GM21723 (cell line): ENCODE results near the gene PSAPL1.
"Not testable (repeated sequence)": the region's sequence is repeated elsewhere in the genome, so short reads cannot be mapped to it uniquely, and the experiment has no call there.

Experiments used
- ATAC-seq: cut with Tn5 transposase; IDR thresholded peaks from one replicate; pipeline ENCODE4 v1.9.1; 2021; ENCODE audit warnings: mild to moderate bottlenecking, moderate library complexity; ENCODE audit not compliant: unreplicated experiment

PSAPL1 gene

DNA sequence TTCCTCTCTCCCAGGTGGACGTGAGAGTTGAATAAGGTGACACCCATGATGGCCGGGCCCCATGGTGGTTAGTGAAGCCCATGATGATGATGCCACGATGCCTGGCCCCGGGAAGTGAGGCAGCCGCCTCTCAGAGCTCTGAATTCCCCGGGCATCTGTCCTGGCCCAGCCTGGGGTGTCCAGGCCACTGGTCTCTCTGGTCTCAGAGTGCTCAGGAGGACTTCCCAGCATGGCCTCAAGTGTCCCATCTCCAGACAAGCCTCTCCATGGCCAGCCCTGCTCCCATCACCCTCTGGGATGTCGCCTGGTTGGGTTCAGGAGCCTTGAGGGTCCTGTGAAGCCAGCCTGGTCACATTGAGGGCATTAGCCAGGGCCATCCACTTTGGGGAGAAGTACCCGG, 24.7 kb upstream of the PSAPL1 start:
- no peak for ATAC-seq

- ATAC-seq: no peak
Measured at GRCh38 chr4:7458477-7458876, 23.7 kb upstream of the PSAPL1 start.

GRCh38 chr4:7458066-7458425, 23.3 kb upstream of the PSAPL1 start:
- no peak for ATAC-seq

DNA sequence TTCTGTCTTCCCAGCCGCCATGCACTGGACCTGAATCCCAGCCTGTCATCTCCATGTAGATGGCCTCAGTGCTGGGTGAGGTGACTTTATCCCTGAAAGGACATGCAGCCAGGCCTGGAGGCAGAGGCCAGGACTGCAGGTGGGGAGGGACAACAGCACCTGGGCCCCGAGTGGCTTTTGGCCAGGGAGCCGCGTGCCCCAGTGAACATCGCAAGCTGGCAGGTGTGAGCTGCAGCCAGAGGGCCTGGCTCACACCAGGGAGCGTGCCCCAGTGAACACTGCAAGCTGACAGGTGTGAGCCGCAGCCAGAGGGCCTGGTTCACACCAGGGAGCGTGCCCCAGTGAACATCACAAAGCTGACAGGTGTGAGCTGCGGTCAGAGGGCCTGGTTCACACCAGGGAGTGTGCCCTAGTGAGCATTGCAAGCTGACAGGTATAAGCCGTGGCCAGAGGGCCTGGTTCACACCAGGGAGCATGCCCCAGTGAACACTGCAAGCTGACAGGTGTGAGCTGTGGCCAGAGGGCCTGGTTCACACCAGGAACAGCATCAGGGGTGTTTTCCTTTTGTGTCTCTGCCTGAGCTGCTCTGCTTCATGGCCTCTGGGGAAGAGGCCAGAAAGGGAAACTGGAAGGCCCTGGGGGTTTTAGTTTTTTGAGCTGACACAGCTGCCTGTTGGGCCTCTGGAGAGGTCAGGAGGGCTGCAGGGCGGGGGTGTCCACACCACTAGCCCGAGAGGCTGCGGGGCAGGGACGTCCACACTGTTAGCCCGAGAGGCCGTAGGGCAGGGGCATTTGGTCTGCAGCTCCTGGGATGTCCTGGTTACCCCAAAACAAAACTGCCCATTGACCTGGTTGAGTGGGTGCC, 22.7 kb upstream of the PSAPL1 start:
- ATAC-seq: no peak

GRCh38 chr4:7452802-7453201, 18.1 kb upstream of the PSAPL1 start:
- not testable (repeated sequence) for ATAC-seq

DNA sequence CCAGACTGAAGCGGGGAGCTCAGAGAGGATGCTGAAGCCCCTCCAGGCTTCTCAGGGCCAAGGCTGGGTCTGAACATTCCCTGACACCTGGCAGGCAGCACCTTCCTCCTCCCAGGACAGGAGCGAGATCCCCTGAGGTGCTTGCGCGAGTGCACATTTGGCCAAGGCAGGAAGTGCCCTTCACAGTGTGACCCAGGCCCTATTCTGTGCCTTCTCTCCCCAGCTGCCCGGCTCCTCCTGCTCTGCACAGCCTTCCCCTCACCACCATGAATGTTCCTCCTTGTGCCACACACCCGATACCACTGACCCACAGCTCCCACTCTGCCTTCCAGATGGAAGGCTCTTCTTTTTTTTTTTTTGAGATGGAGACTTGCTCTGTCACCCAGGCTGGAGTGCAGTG, 17.1 kb upstream of the PSAPL1 start:
- ATAC-seq: no peak

DNA sequence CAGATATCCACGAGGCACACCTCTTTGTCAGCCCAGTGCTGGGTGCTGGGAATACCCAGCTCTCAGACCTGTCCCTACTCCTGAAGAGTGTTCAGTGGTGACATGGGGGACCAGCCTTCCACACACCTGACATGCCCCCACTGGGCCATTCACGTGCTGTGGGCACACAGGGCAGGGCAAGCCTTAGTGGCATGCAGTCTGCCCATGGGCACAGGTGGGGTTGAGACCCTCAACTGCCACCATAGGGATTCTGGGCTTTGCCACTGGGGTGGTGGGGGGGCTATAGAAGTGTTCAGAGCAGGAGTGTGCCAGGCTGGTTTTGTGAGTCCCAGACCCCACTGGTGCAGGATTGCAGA, 16.7 kb upstream of the PSAPL1 start:
- ATAC-seq: no peak

GRCh38 chr4:7450775-7451433, 16.2 kb upstream of the PSAPL1 start:
- no peak for ATAC-seq

GRCh38 chr4:7448036-7448435, 13.3 kb upstream of the PSAPL1 start:
- no peak for ATAC-seq

GRCh38 chr4:7447236-7447635, 12.5 kb upstream of the PSAPL1 start:
- ATAC-seq: no peak

- no peak for ATAC-seq
Measured at GRCh38 chr4:7444731-7445130, 10.0 kb upstream of the PSAPL1 start.

- ATAC-seq: no peak
Measured at GRCh38 chr4:7444314-7444713, 9.6 kb upstream of the PSAPL1 start.

DNA sequence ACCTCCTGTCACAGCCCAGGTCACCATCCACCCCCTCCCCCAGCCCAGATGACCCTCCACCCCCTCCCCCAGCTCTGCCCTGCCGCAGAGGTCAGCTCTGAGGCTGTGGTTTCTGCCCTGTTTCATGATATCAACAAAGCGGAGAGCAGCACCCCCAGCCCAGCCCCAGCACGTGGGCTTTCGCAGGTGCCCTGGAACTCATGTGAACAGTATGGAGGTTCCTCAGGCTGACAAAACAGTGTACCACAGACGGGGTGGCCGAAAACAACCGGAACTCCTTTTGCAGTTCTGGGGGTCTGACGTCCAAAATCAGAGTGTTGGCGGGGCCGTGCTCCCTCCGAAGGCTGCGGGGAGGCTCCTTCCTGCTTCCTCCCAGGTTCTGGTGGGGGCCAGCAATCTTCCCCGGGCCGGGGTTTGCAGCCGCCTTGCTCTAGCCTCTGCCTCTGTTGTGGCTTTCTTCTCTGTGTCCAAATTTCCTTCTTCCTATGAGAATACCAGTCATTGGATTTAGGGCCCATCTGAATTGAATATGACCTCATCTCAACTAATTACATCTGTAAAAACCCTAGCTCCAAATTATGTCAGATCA, 7.9 kb upstream of the PSAPL1 start:
- no peak for ATAC-seq

- no peak for ATAC-seq
Measured at GRCh38 chr4:7441201-7441600, 6.5 kb upstream of the PSAPL1 start.

- ATAC-seq: no peak
Measured at GRCh38 chr4:7439699-7440098, 5.0 kb upstream of the PSAPL1 start.

- ATAC-seq: no peak
Measured at GRCh38 chr4:7436256-7436655, 1.5 kb upstream of the PSAPL1 start.

- ATAC-seq: no peak
Measured at GRCh38 chr4:7435471-7436061, 836 bp upstream of the PSAPL1 start.

- no peak for ATAC-seq
Measured at GRCh38 chr4:7434141-7434765, 477 bp downstream of the PSAPL1 start.

DNA sequence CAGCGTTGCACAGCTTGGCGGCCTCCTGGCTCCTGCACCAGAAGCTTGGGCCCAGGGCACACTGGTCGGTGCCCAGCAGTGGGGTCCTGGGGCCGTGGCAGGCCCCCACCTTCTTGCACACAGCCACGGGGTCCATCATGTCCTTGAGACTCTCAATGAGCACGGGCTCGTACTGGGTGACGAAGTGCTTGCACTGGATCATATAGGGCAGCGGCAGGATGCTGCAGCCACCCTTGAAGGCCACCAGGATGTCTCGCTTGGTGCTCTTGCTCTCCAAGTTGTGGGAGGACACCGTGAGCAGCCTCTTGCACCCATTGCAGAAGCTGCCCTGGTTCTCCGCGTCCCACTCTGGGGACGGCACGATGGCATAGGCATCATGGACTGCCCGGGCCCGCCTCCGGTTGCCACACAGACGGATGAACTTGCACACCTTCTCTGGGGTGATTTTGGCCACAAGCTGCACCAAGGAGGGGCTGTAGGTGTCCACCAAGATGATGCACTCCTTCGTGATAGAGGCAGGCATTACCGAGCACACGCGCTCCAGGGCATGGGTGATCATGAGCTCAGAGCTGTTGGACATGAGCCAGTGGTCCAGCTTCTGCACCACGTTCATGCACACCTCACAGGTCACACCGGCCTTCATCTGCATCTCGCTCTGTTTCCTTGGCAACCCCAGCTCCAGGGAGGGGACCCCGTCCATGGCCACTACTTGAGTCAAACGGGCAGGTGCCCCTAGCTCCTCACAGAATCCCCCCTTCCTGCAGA, 1.2 kb downstream of the PSAPL1 start:
- no peak for ATAC-seq

GRCh38 chr4:7432531-7433375, 2.0 kb downstream of the PSAPL1 start:
- no peak for ATAC-seq
